ENCODE results near the gene LYPLAL1. TPM values are rescaled to one million over a fixed set of nuclear protein-coding genes. Genes with fewer than 3 reads are reported as not detected.

LYPLAL1 gene
- total and polyA plus RNA-seq, 9 of the 15 experiments (the other 6 are each of a cell fraction or from before 2014, with no cell fraction given): 14.9 to 179 (median 46.3) TPM

DNA sequence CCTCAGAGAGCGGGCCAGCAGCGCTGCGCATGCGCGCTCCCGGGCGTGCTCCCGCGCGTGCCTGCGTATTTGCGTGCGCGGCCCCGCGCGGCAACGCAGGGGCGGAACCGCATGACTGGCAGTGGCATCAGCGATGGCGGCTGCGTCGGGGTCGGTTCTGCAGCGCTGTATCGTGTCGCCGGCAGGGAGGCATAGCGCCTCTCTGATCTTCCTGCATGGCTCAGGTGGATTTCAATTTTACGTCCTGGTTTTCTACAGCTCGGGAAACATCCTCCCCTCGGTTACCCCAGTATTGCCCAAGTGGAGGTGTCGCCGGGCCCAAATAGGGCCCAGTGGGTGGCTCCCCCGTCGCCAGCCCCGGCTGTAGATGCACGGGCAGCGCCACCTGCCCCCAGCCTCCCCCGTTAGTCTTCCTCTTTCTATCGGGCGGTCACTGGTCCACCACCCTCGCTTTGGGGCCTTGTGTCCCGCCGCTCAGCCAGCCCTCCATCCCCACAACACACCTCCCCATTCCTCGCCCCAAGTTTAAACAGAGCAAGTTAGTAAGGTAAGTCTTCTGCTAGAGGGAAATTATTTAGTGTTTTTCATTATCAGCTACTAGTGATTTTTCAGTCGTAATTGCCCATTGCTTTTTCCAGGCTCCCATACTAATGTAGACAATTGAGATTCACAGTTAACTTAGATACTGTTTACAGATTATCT, at the start of gene LYPLAL1 (continued):
- TF ChIP-seq SMAD1 (IDR thresholded peaks at IDR 0.05; ENCODE audit: low read depth, low read length, partially characterized antibody) (peak; percentile 65), HES1 (IDR thresholded peaks at IDR 0.05; ENCODE audit: low read depth) (no peak), NFRKB (IDR thresholded peaks at IDR 0.05; ENCODE audit: low read depth) (peak; percentile 89), ZFP36 (IDR thresholded peaks at IDR 0.05; ENCODE audit: low read depth, low read length, partially characterized antibody) (peak; percentile 13), DNMT1 (IDR thresholded peaks at IDR 0.05) (no peak), TGIF2 (CRISPR knock-in tag; IDR thresholded peaks at IDR 0.05) (no peak), GABPA (tag; conservative IDR thresholded peaks at IDR 0.05; ENCODE audit: low read depth) (no peak; the same call in 1 of the 2 replicates), ETV6 (IDR thresholded peaks at IDR 0.05; ENCODE audit: borderline replicate concordance in 1 of 2, low read depth in 2 of 2, low read length in 1 of 2) (no peak), ETV6 (CRISPR knock-in tag; IDR thresholded peaks at IDR 0.05; ENCODE audit: borderline replicate concordance) (0 out of 2 replicates have a peak, but pooled peaks have one; percentile 67), PRDM10 (IDR thresholded peaks at IDR 0.05; ENCODE audit: partially characterized antibody) (peak; percentile 69), HDAC6 (IDR thresholded peaks at IDR 0.05; ENCODE audit: low read depth, low read length) (no peak), ZNF24 (IDR thresholded peaks at IDR 0.05) (0 out of 2 replicates have a peak, but pooled peaks have one; percentile 21), CHD4 (IDR thresholded peaks at IDR 0.05; ENCODE audit: insufficient read depth, insufficient replicate concordance, low read depth, low read length, poor library complexity, severe bottlenecking) (no peak), SFPQ (IDR thresholded peaks at IDR 0.05; ENCODE audit: low read depth, low read length) (no peak), PYGO2 (tag; IDR thresholded peaks at IDR 0.05) (no peak)
- TF ChIP-seq, protein P1, sequence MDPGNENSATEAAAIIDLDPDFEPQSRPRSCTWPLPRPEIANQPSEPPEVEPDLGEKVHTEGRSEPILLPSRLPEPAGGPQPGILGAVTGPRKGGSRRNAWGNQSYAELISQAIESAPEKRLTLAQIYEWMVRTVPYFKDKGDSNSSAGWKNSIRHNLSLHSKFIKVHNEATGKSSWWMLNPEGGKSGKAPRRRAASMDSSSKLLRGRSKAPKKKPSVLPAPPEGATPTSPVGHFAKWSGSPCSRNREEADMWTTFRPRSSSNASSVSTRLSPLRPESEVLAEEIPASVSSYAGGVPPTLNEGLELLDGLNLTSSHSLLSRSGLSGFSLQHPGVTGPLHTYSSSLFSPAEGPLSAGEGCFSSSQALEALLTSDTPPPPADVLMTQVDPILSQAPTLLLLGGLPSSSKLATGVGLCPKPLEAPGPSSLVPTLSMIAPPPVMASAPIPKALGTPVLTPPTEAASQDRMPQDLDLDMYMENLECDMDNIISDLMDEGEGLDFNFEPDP (CRISPR knock-in tag; IDR thresholded peaks at IDR 0.05): peak; percentile 84; the same call in 1 of the 2 replicates
- TF ChIP-seq, protein P2, sequence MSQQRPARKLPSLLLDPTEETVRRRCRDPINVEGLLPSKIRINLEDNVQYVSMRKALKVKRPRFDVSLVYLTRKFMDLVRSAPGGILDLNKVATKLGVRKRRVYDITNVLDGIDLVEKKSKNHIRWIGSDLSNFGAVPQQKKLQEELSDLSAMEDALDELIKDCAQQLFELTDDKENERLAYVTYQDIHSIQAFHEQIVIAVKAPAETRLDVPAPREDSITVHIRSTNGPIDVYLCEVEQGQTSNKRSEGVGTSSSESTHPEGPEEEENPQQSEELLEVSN (IDR thresholded peaks at IDR 0.05; ENCODE audit: borderline replicate concordance in 1 of 2, extremely low read depth in 1 of 2, insufficient read depth in 1 of 2, insufficient read length in 1 of 2, low read depth in 1 of 2, low read length in 1 of 2, poor library complexity in 1 of 2, severe bottlenecking in 1 of 2): peak; percentile 75 to 85
